Erythroblast (primary cell): ENCODE results near the gene DNAH17.
A peak's percentile ranks its signal among the peaks of the same experiment; 100 is the strongest.
"Not testable (repeated sequence)": the region's sequence is repeated elsewhere in the genome, so short reads cannot be mapped to it uniquely, and the experiment has no call there.

Source experiments
- DNase-seq, 2 experiments: peaks; one replicate each; lab custom pipeline; 2025; lab: John Stamatoyannopoulos, UW
- GATA1 ChIP-seq: IDR thresholded peaks from 2 replicates; pipeline ENCODE4 v1.6.1; 2011; ENCODE audit warnings: low read depth, mild to moderate bottlenecking, control low read depth, low read length, moderate library complexity
- POLR2A ChIP-seq: IDR thresholded peaks from 2 replicates; pipeline ENCODE4 v1.6.1; 2011; ENCODE audit warnings: mild to moderate bottlenecking, low read length

The DNAH17 gene

DNA sequence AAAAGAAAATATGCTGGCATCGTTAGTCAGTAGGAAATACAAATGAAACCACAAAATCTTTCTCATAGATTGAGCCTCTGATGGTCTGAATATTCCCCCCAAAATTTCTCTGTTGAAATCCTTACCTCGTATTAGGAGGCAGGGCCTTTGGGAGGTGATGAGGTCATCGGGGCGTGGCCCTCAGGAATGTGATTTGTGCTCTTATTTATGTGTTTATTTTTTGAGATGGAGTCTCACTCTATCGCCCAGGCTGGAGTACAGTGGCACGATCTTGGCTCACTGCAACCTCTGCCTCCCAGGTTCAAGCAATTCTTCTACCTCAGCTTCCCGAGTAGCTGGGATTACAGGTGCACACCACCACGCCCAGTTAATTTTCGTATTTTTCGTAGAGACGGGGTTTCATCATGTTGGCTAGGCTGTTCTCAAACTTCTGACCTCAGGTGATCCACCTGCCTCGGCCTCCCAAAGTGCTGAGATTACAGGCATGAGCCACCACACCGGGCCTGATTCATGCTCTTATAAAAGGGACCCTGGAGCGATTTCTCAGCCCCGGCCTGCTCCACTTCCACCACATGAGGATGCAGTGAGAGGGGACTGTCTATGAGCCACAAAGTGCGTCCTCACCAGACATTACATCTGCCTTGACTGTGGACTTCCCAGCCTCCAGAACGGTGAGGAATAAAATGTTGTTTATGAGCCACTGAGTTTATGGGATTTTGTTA, 53.1 kb downstream of the DNAH17 start:
- no peak for TF ChIP-seq POLR2A
- no peak for TF ChIP-seq GATA1
- DNase-seq: peak in 1 of 2 experiments; percentile 11

DNA sequence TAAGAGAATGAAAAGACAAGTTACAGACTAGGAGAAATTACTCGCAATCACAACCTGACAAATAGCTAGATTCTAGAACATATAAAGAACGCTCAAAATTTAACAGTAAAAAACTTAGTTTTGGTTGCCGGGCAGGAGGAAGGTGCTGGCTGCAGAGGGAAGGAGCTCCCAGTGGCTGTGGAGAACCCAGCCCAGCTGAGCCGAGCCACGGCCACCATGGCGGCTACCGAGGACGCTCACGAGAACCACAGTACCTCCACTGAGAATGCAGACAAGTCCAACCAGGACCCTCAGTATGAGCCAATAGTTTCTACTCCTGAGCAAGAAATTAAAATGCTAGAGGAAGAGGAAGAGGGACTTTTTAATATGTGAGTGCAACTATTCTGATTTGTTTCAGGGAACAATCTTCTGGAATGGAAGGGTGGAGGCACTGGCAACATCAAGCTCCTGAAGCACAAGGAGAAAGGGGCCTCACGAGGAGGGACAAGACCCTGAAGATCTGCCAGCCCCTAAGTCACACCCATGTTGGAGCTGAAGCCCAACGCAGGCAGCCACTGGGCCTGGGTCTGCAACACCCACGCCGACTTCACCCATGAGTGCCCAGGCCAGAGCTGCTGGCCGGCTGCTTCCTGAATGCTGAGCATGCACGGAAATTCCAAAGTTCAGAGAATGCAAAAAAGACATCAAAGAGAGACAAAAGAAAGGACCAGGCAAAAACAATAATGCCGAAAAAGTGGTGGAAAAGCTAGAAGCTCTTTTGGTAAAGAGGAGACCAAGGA, 55.0 kb downstream of the DNAH17 start:
- no peak for DNase-seq
- TF ChIP-seq GATA1: no peak
- no peak for TF ChIP-seq POLR2A

DNA sequence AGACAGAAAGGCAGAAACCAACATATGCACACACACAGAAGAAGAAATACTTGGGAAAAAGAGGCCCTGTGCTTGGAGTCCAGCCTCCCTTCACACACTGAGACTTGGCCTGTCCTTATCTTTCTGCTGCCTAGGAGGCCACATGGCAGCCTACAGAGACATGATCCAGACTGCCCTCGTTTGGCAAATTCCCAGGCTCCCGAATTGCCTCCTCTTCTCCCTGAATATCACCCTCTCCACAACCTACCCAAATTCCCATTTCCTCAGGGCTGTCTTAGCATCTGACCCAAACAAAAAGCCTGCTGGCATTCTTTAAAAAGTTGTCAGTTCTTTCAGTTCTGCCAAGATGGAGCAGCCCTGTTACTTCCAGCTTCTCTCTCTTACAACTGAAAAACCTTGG, 59.8 kb downstream of the DNAH17 start:
- no peak for DNase-seq
- no peak for TF ChIP-seq POLR2A
- TF ChIP-seq GATA1: no peak

DNA sequence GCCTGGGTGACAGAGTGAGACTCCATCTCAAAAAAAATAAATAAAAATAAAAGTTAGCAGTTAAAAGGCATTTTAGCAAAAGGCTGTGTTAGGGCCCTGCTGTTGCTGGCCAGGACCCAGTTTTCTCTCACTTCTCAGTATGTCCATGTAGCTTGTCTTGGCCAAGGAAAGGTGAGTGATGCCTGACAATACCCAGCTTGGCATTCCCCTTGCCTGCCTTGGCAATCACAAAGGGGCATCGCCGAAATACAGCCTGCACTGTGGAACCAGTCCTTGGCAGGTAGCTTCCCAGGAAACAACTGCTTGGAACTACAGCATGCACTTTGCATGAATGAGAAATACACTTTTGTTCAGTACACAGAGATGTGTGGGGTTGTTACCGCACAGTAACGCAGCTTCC, 61.7 kb downstream of the DNAH17 start:
- TF ChIP-seq GATA1: no peak
- TF ChIP-seq POLR2A: no peak
- DNase-seq: no peak

DNA sequence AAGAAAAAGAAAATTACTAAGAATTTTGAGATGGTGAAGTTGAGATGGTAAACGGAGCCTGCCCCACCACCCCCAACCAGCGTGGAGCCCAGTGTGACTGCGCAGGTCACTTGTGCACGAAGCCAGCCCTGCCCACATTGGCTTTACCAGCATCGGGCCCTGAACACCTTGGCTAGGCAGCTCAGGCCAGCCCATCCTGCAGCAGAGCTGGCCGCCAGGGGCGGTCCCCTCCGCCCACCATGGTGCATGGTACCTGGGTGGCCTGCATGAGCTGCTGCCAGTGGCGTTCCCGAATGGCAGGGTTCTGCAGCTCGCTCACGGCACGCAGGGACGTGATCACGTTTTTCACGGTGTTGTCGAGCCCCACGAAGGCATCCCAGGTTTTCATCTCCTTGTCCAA, 62.7 kb downstream of the DNAH17 start:
- TF ChIP-seq GATA1: no peak
- TF ChIP-seq POLR2A: no peak

DNA sequence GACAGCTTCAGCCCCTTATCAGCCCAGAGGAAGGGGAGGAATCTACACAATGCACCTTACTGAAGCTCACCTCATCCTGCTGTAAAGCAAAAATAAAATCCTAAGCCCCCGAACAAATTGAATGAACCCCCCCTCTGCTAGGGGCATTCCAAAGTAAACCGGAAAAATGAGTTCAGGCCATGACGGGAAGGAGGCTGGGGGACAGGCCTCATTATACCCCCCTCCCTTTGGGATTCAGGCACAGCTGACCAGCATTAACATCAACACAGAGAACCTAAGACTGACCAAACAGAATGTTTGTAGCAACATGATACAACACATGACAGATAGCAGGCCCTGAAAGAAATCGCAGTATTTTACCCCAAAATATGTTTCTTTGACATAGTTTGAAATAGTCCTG, 64.2 kb downstream of the DNAH17 start:
- no peak for DNase-seq
- TF ChIP-seq GATA1 (no peak), POLR2A (no peak)

More for the DNA sequence above, 62.7 kb downstream of the DNAH17 start:
- DNase-seq: no peak

DNA sequence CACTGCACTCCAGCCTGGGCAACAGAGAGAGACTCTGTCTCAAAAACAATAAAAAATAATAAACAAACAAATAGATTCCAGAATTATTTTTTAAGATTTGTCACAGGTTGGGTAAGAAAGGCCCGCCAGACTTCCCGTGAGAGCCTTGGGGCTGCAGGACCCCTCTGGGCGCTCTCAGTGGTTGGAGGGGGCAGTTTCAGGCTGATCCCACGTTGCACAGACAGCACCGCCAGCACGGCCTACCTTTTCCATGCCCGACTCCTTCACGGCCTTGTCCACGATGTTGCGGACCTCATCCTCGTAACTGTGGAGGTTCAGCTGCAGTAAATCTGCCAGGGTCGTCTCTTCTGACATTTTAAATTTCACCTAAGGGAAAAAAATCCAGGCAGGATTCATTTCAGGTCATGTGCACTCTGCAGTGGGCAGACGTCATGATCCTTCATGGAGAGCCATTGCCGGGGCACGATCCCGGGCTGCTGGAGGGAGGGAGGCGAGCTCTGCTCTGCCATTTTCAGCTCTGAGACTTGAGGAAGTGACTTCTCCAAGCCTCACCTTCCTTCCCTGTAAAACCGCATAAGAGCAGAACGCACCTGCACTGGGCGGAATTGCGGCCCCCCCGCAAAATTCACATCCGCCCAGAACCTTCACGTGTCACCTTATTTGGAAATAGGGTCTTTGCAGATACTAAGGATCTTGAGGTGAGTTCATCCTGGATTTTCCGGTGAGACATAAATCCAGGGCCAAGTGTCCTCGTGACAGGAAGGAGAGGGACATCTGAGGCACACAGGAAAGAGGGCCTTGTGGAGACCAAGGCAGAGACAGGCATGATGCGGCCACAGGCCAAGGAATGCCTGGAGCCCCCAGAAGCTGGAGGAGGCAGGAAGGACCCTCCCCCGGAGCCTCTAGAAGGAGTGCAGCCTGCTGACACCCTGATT, 66.8 kb downstream of the DNAH17 start:
- no peak for TF ChIP-seq GATA1
- no peak for TF ChIP-seq POLR2A
- DNase-seq: no peak

DNA sequence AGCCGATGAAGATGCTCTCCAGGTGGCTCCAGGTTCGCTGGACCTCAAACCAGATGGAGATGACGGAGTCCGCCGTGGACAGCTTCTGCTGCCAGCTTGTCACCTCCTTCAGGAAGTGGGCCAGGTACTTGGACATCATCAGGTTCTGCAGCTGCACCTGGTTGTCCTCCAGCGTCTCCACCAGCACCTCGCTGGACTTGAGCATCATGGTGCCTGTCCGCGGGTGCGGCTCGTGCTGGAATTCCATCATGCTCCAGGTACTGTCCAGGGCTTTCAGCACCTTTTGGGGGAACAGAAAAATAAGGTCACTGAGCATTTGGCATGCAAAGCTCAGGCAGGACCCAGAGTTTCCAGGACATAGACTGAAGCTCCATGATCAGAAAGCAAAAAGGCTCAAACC, 69.7 kb downstream of the DNAH17 start:
- no peak for TF ChIP-seq POLR2A
- no peak for TF ChIP-seq GATA1
- no peak for DNase-seq

DNA sequence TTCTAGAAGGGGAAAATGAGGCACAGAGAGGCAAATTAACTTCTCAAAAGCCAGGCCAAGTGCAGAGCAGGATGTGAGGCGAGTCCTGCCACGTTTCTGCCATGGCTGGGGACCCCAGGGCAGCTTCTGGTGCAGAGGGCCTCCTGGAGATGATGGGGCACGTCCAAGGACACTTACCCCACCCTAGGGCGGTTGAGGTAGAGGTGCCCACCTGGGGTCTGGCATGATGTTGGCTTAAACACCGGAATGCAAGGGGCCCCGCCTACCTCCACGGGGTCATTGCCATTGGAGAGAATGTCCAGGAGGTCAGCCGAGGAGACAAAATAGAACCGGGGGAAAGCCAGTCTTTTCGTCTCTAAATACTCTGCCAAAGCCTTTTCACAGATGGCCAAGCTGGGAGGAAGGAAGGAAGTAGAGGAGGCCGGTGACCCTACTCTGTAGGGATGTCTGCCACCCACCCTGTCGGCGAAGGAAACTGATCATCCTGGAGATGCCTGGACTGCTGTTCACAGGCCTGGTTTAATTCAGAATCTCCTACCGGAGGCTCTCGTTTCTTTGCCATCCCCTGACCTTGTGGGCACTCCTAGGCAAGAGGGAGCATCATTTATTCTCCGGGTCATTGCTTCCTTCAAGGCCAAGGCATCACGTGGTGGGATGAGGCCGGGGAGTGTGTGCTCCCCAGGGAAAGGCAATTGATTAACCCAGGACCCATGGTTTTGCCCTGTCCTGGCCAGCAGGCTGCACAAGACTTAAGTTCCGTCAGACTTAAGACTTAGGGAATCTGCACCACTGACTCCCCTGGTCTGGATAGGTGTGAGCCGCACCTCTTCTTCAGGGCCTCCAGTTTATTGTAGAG, 70.5 kb downstream of the DNAH17 start:
- no peak for TF ChIP-seq GATA1
- TF ChIP-seq POLR2A: no peak
- no peak for DNase-seq

DNA sequence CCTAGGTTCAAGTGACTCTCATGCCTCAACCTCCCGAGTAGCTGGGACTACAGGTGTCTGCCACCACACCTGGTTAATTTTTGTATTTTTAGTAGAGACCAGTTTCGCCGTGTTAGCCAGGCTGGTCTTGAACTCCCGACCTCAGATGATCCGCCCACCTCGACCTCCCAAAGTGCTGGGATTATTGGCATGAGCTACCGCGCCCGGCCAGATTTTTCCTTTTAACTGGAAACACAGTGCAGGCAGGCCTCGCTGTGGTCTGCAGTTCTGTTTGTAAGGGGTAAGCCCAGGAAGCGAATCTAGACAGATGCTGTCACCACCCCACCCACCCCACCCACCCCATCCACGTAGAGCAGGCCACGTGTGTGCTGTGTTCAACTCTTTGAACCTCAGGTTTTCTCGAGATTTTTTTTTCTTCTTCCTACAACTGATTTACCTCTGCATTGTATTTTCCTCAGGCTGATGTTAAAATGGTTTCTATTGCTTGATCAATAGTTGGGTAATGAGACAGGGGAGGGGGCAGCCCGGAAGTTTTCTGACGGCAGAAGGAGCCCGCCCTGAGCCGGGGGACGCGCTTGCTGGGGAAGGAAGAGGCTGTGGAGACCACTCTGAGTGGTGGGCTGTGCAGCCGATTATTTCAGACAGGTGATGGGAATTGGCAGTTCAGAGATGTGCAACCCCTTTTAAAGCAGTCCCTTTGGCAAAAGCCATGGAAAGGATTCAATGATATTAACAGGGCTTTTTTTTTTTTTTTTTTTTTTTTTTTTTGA, 72.9 kb downstream of the DNAH17 start:
- no peak for TF ChIP-seq GATA1
- TF ChIP-seq POLR2A: no peak
- no peak for DNase-seq

DNA sequence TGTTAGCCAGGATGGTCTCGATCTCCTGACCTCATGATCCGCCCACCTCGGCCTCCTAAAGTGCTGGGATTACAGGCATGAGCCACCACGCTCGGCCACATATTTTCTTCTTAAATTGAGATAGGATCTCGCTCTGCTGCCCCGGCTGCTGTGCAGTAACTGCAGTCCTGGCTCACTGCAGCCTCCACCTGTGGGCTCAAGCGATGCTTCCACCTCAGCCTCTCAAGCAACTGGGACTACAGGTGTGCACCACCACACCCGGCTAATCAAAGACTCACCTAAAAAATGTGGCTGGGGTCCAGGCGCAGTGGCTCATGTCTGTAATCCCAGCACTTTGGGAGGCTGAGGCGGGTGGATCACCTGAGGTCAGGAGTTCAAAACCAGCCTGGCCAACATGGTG, 73.8 kb downstream of the DNAH17 start:
- not testable (repeated sequence) for DNase-seq

DNA sequence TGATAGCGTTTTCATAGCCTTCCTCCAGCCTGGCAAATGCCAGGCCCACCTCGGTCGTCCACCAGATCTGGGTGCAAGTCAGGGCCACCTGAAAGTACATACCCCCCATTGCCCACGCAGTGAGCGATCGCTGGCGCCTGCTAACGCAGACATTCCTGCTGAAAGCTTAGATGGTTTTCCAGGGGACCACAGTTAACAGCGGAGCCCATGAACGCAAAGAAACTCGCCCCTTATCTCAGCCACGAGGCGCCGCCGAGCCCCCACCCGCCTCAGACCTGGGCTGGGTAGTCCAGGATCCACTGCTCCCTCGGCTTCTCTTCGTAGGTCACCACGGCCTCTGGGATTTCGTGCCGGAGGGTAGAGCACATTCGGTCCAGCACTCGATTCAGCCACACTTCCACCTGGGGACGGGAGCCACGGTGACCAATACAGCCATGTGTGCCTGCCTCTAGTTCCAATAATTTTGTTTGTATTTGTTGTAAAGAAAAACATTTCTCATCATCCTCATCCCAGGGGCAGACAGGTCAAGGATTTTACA, 74.5 kb downstream of the DNAH17 start:
- no peak for DNase-seq
- TF ChIP-seq GATA1 (no peak), POLR2A (no peak)
